H1 (cell line): ENCODE data around the gene HOXB13. TPM values are rescaled to one million over a fixed set of nuclear protein-coding genes. Genes with fewer than 3 reads are reported as not detected.

Source experiments
- BRCA1 ChIP-seq: IDR thresholded peaks from 2 replicates; pipeline ENCODE4 v1.6.1; 2012; ENCODE audit warnings: low read depth, low read length, improper control_type of control experiment
- CEBPB ChIP-seq: IDR thresholded peaks from 2 replicates; pipeline ENCODE4 v1.6.1; 2012; ENCODE audit warnings: low read depth, low read length
- CHD1 ChIP-seq: IDR thresholded peaks from 2 replicates; pipeline ENCODE4 v1.6.1; 2012; ENCODE audit warnings: low read depth, low read length, improper control_type of control experiment
- E2F6 ChIP-seq: IDR thresholded peaks from 2 replicates; pipeline ENCODE4 v1.6.1; 2012; ENCODE audit warnings: inconsistent platforms
- KDM5A ChIP-seq: fragments of 200-600 bp; IDR thresholded peaks from 2 replicates; pipeline ENCODE4 v1.7.1; 2012; ENCODE audit warnings: mild to moderate bottlenecking, low read length, inconsistent platforms, mixed read lengths
- MAX ChIP-seq: IDR thresholded peaks from 2 replicates; pipeline ENCODE4 v1.6.1; 2012; ENCODE audit warnings: inconsistent platforms
- POLR2A ChIP-seq, 2 experiments: IDR thresholded peaks; 1 replicate in 1 of 2; 2 replicates in 1 of 2; pipeline ENCODE4 v1.6.1; 2011; ENCODE audit warnings: low read depth in 2 of 2, low read length in 2 of 2, mild to moderate bottlenecking in 2 of 2; ENCODE audit errors: control extremely low read depth in 1 of 2
- RAD21 ChIP-seq, 2 experiments: IDR thresholded peaks in 1 of 2; conservative IDR thresholded peaks in 1 of 2; 2 replicates each; pipeline ENCODE4 v1.6.1; 2011; ENCODE audit warnings: low read depth in 2 of 2, low read length in 2 of 2, improper control_type of control experiment in 1 of 2, inconsistent platforms in 1 of 2, mild to moderate bottlenecking in 1 of 2, moderate library complexity in 1 of 2
- RFX5 ChIP-seq: IDR thresholded peaks from 2 replicates; pipeline ENCODE4 v1.6.1; 2011; ENCODE audit warnings: low read depth, low read length, improper control_type of control experiment, borderline replicate concordance
- RNF2 ChIP-seq: fragments of 200-900, 300-1000 bp; sonication (generic); IDR thresholded peaks from 2 replicates; pipeline ENCODE4 v1.7.1; 2016; ENCODE audit warnings: borderline replicate concordance, low read depth, mild to moderate bottlenecking, antibody characterized with exemption, low read length; ENCODE audit not compliant: poor library complexity, severe bottlenecking; ENCODE audit errors: missing control alignments
- YY1 ChIP-seq: IDR thresholded peaks from 2 replicates; pipeline ENCODE4 v1.6.1; 2011; ENCODE audit warnings: low read depth, mild to moderate bottlenecking, low read length
- polyA plus RNA-seq, 7 experiments: library from polyadenylated mRNA; depleted of rRNA in 3 of 7; stranded (reverse) in 5 of 7; unstranded in 2 of 7; fragments of >200 nt in 5 of 7; fragments of 200-250 nt in 2 of 7; gene quantifications; 1 replicate in 5 of 7; 2 replicates in 1 of 7; 4 replicates in 1 of 7; pipeline versions ENCODE4 v1.2.1 to v1.2.3, GENCODE V29; 2011 to 2013; ENCODE audit warnings: missing spikeins in 2 of 7, mixed read lengths in 2 of 7
- total RNA-seq: library from RNA; stranded (reverse); fragmentation: NEBNext Ultra II Directional; extraction: Animal tissue kit (Norgen Biotek cat#: 25700); gene quantifications from 2 replicates; pipeline ENCODE4 v1.2.1, GENCODE V29; 2021
- TF ChIP-seq, protein P1 (sequence below), 3 experiments: IDR thresholded peaks; 1 replicate in 2 of 3; 2 replicates in 1 of 3; pipeline versions ENCODE4 v1.5.1 to v1.6.1; 2011; ENCODE audit warnings: low read length in 3 of 3, mild to moderate bottlenecking in 3 of 3, inconsistent platforms in 2 of 3, low read depth in 1 of 3, moderate library complexity in 1 of 3; ENCODE audit not compliant: insufficient read depth in 1 of 3; ENCODE audit errors: control extremely low read depth in 1 of 3

Gene HOXB13
- total and polyA plus RNA-seq, 2 of the 8 experiments (the other 6 are each of a cell fraction or from before 2014, with no cell fraction given): not detected

DNA sequence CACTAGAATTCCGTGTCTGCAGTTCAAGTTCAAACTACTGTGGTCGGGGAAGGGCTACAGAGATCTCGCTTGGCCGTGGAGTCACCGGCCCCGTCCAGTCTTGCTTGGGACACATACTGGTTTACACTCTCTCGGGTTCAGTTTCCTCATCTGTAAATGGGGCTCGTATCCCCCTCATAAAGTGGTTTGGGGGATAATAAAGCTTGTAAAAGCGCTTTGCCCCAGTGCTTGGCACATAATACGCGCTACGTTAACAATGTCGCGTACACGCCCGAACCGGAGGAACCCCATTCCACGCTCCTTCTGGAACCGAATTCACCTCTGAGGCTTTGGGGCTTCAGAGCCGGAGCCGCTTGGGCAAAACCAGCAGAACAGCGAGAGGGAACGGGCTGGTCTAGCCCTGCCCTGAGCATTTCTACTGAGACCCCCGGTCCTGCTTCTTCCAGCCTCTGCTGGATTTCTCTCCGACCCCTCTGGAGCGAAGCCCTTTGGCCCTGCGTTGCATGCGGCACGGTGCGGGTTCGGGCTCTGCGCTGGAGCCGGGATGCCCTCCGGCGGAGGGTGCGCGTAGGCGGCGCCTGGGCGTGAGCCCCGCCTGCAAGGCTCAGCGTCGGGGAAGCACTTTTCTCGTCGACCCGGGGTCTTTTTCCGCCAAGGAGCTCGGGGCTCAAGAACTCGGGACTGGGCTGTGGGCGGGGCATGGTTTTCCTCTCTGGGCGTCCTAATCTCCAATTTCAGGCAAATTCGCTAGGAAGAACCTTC is 26.1 kb upstream of the HOXB13 start (continued):
- TF ChIP-seq E2F6 (0 out of 2 replicates have a peak, but pooled peaks have one; percentile 12), POLR2A (IDR thresholded peaks at IDR 0.05; ENCODE audit: control extremely low read depth in 1 of 2, low read depth in 2 of 2, low read length in 2 of 2) (no peak), CEBPB (no peak), RFX5 (no peak), YY1 (no peak), CHD1 (no peak), MAX (peak; percentile 58; the same call in 1 of the 2 replicates), RNF2 (peak; percentile 91), KDM5A (no peak), RAD21 (IDR thresholded peaks at IDR 0.05 in 1 of 2, conservative IDR thresholded peaks at IDR 0.05 in 1 of 2; ENCODE audit: low read depth in 2 of 2, low read length in 2 of 2) (peak in 1 of 2 experiments; percentile 17; a peak in 2 of 4 replicates), BRCA1 (no peak)
- TF ChIP-seq, protein P1, sequence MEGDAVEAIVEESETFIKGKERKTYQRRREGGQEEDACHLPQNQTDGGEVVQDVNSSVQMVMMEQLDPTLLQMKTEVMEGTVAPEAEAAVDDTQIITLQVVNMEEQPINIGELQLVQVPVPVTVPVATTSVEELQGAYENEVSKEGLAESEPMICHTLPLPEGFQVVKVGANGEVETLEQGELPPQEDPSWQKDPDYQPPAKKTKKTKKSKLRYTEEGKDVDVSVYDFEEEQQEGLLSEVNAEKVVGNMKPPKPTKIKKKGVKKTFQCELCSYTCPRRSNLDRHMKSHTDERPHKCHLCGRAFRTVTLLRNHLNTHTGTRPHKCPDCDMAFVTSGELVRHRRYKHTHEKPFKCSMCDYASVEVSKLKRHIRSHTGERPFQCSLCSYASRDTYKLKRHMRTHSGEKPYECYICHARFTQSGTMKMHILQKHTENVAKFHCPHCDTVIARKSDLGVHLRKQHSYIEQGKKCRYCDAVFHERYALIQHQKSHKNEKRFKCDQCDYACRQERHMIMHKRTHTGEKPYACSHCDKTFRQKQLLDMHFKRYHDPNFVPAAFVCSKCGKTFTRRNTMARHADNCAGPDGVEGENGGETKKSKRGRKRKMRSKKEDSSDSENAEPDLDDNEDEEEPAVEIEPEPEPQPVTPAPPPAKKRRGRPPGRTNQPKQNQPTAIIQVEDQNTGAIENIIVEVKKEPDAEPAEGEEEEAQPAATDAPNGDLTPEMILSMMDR (IDR thresholded peaks at IDR 0.05; ENCODE audit: control extremely low read depth in 1 of 3, insufficient read depth in 1 of 3, low read depth in 1 of 3, low read length in 3 of 3): no peak
